Purkinje cell (primary cell): ENCODE measurements around the gene ZNF516. TPM values are rescaled to one million over a fixed set of nuclear protein-coding genes. Genes with fewer than 3 reads are reported as not detected.

Experiments used
- polyA plus RNA-seq: library from polyadenylated mRNA; unstranded; fragments of >200 nt; fragmentation: Nextera tagmentation; gene quantifications from 2 replicates; pipeline ENCODE4 v1.2.1, GENCODE V29; 2014

Gene ZNF516
- 8.1 and 9.5 TPM in 2 replicates for polyA plus RNA-seq

GRCh38 chr18:76495006-76495370 is at the start of gene ZNF516:
Gene ZNF516, minus strand, starts transcription at chr18:76495242. Its CDS starts 52,188 bp downstream, at chr18:76443054.

